Mononuclear cell (primary cell): Measurements from ENCODE around the gene CIDEC. TPM values are rescaled to one million over a fixed set of nuclear protein-coding genes. Genes with fewer than 3 reads are reported as not detected.
"Not testable (repeated sequence)": the region's sequence is repeated elsewhere in the genome, so short reads cannot be mapped to it uniquely, and the experiment has no call there.

ENCODE experiments used
- H3K27me3 ChIP-seq: 2 replicates; pipeline ENCODE4 v1.6.0; 2011; ENCODE audit warnings: low read length, control low read depth; ENCODE audit not compliant: insufficient read depth
- H3K4me1 ChIP-seq: 2 replicates; pipeline ENCODE4 v1.5.1; 2011; ENCODE audit warnings: mild to moderate bottlenecking, low read length, control low read depth; ENCODE audit not compliant: insufficient read depth
- H3K4me3 ChIP-seq: 2 replicates; pipeline ENCODE4 v1.5.1; 2011; ENCODE audit warnings: mild to moderate bottlenecking, low read length, moderate library complexity
- H3K9me3 ChIP-seq: 2 replicates; pipeline ENCODE4 v1.5.1; 2011; ENCODE audit warnings: low read depth, mild to moderate bottlenecking, control low read depth, low read length
- total RNA-seq: library from RNA; depleted of rRNA; stranded (reverse); fragments of >200 nt; gene quantifications from one replicate; pipeline ENCODE4 v1.2.3, GENCODE V29; 2012

CIDEC gene
- total RNA-seq, 1 donor: not detected

DNA sequence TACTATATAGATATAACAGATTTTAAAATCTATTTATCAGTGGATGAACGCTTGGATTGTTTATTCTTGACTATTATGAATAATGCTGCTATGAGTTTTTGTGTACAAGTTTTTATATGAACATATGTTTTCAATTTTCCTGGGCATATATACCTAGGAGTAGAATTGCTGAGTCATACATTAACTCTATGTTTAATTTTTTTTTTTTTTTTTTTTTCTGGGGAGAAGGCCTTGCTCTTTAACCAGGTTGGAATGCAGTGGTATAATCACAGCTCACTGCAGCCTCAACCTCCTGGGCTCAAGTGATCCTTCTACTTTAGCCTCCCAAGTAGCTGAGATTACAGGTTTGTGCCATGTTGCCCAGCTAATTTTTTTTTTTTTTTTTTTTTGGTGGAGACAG lies 9.1 kb downstream of the CIDEC start:
- Histone ChIP-seq H3K4me3 (no peak overlapping the region), H3K9me3 (no peaks in the 10 kb centered on the region), H3K27me3 (no peaks in the 10 kb centered on the region), H3K4me1 (no peaks in the 10 kb centered on the region)

DNA sequence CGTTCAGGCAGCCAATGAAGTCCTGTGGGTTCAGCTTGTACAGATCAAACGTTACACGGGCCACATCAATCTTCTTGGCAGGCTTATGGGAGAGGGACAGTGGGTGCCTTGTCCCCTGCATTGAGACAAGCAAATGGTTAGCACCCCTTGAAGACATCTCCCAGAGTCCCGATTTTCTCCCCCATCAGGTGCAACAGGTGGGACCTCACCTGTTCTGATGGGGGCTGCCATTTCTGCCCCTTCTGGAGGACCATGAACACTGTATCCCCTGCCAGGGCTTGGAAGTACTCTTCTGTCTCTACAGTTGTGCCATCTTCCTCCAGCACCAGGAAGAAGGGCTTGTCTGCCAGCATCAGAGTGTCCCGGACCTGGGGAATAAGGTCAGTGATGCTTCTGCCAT lies 10.1 kb downstream of the CIDEC start:
- no peak overlapping the region for H3K4me3 ChIP-seq
- no peaks in the 10 kb centered on the region for H3K9me3 ChIP-seq
- H3K4me1 ChIP-seq: peaks cover 2% of the 10 kb centered on the region
- H3K27me3 ChIP-seq: no peaks in the 10 kb centered on the region

DNA sequence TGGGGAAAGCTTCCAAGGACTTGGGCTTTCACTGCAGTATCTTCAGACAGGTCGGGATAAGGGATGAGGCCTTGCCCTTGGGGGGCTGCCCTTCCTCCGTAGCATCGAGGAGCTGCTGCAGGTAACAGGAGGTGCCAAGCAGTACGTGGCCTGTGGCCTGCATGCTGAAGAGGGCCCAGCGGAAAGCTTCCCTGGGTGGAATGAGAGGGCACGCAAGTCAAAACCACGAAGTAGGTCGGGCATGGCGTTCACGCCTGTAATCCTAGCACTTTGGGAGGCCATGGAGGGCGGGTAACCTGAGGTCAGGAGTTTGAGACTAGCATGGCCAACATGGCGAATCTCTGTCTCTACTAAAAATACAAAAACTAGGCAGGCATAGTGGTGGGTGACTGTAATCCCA lies 12.9 kb downstream of the CIDEC start:
- Histone ChIP-seq H3K4me1 (peaks cover 26% of the 10 kb centered on the region), H3K9me3 (no peaks in the 10 kb centered on the region), H3K27me3 (no peaks in the 10 kb centered on the region), H3K4me3 (no peak overlapping the region)

DNA sequence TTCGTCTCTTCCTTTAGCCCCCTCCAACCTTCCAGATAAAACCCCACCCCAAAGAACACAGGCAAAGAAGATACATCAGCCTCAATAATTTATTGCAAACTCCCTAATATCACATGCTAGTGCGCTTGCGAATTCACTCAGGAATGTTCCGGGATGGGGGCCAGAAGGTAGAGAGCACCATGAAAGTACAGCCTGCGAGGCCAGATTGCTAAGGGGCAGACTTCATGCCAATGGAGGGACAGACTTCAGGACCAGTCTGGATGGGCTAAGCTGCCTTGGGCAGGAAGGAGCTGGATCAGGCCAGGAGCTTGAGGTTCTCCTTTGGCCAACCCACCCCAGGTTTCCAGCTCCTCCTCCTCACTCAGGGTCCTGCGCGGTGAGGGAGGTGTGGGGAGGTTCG lies 13.4 kb downstream of the CIDEC start:
- H3K4me3 ChIP-seq: no peak overlapping the region
- no peaks in the 10 kb centered on the region for H3K27me3 ChIP-seq
- no peaks in the 10 kb centered on the region for H3K9me3 ChIP-seq
- H3K4me1 ChIP-seq: peaks cover 26% of the 10 kb centered on the region

DNA sequence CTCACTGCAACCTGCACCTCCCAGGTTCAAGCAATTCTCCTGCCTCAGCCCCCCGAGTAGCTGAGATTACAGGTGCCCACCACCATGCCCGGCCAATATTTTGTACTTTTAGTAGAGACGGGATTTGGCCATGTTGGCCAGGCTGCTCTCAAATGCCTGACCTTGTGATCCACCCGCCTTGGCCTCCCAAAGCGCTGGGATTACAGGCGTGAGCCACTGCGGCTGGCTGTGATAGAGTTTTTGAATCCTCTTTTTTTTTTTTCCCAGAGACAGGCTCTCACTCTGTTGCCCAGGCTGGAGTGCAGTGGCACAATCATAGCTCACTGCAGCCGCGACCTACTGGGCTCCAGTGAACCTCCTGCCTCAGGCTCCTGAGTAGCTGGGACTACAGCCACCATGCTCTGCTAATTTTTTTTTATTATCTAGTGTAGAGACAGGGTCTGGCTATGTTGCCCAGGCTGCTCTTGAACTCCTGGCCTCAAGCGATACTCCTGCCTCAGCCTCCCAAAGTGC lies 14.9 kb downstream of the CIDEC start:
- not testable (repeated sequence) for H3K9me3 ChIP-seq, H3K27me3 ChIP-seq, H3K4me3 ChIP-seq
- H3K4me1 ChIP-seq: peaks cover 26% of the 10 kb centered on the region

DNA sequence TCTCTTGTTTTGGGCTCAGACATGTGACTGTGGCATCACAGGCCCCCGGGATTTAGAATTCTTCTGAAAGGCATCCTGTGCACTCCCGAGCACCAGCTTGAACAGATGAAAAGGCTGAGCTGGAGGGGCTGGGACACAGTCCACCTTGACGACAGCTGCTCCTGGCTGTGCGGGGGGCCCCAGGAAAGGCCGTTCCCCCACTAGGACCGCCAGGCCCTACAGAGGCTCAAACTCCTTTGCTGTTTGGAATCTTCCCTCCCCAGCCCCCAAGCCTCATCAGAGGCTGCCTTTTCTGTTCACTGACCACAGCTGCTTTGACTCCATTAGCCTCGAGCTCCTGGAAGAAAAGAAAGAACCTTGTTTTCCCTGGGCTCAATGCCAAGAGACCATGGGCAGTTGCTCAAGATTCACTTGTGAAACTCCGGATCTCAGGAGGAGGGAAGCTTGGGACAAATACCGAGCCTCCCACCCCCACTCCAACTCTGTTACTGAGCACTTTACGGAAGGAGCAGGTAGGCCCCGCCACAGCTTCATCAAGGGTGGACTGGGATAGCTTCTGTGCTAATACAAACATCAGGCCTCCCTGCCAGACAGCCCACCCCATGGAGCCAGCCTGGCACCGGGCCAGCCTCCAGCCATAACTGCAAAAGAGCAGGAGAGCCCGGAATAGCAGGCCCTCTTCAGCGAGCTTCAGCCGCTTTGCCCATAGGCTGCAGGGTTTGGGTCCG lies 15.7 kb downstream of the CIDEC start:
- Histone ChIP-seq H3K4me1 (peaks cover 26% of the 10 kb centered on the region), H3K9me3 (no peaks in the 10 kb centered on the region), H3K4me3 (no peak overlapping the region), H3K27me3 (no peaks in the 10 kb centered on the region)

DNA sequence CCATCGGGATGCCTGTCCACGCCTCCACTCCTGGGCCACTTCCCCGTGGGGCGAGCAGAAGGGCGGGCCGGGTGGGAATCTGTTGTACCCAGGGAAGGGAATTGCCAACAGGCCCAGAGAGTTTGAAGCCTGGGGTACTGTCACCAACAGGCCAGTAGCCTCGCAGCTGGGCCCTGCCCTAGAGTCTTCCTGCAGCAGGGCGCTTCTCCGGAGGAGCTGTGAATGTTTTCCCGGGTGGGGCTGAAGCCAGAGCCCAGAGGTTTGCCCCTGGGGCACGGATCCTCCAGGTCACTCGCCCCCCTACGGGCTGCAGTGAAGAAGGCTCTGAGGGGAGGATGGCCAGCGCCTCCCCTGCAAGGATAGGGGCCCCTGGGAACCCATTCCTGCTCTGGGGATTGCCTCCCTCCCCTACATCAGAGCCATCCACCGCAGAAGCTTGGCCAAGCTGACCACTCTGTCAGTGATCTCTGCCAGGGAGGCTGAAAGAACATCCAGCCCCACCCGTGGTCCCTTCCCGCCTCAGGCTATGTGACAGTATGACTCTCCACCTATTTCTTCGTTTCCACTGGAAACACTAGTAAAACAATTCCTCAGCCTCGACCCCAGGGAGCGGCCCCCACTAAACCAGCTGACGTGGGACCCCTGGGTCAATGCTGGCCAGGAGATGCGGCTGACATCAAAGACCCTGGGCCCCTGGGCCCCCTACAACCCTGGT lies 16.8 kb downstream of the CIDEC start:
- H3K9me3 ChIP-seq: no peaks in the 10 kb centered on the region
- H3K4me1 ChIP-seq: peaks cover 26% of the 10 kb centered on the region
- no peaks in the 10 kb centered on the region for H3K27me3 ChIP-seq
- no peak overlapping the region for H3K4me3 ChIP-seq

DNA sequence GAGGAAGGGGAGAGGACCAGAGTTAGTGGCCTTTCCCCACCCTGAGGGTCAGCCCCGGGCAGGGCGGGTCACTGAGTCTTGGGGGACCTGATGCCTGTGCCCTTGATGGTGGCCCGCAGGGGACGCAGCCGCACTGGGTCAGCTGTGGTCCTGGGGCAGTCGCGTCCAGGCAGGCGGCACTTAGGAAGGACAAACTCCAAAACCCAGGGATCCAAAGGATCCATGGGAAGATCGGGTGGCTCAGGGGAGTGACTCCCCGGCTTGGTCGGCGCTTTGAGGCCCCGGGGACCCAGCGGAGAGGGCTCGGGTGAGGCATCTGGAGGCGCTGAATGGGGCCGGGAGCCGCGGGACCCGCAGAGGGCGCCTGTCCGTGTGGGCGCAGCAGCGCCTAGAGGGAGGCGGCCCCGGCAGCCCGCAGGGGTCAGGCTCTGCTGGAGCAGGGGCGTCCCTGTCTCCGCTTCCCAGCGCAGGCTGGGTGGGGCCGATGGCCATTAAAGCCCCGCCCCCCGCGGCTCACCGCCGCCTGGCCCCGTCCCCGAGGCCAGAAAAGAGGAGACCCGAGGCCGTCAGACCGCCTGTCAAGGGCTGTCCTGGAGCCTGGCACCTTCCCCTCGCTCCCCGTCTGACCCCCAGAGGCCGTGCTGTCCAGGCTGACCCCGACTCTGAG lies 17.5 kb downstream of the CIDEC start:
- Histone ChIP-seq H3K9me3 (no peaks in the 10 kb centered on the region), H3K4me3 (peak overlapping the region; percentile 20), H3K27me3 (no peaks in the 10 kb centered on the region), H3K4me1 (peaks cover 26% of the 10 kb centered on the region)

DNA sequence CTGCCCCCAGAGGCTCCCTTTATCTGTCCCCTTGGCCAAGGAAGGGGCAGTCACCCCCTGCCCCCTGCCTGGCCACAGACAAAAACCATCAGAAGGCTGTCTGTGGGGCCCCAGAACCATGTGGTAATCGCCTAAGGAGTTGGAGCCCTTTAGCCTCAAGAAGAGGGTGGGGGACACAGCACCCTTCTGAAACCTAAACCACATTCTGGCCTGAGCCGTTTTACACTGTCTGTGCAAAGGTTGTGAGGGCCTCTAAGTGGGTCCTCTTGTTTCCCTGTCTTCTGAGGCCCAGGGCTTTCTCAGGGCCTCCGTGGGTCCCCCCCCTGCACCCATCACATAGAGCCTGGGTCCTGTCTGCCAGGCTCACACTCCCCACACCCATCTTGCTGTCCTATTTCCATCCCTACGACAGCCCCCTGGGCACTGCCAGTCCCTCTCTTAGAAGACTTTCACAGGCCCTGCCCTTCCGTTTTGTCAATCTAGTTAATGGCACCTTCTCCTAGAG lies 18.4 kb downstream of the CIDEC start:
- H3K4me3 ChIP-seq: no peak overlapping the region
- H3K27me3 ChIP-seq: no peaks in the 10 kb centered on the region
- no peaks in the 10 kb centered on the region for H3K9me3 ChIP-seq
- H3K4me1 ChIP-seq: peaks cover 26% of the 10 kb centered on the region

DNA sequence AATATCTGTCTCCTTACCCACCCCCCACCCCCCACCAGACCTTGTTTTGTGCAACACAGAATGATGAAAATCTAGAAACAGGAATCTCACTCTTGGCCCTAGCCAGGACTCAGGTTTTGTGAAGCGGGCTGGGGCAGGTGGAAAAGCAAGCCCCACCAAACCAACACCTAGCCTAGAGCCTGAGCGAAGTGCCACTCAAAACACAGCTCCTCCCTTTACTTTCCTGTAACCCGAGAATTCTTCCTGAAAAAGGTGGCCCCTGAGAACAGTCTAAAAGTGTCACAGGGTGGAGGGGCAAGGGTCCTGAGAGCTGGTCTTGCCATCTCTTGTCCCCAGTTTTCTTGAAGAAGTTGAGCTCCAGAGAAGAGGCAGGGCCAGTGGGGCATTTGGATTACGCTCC lies 18.9 kb downstream of the CIDEC start:
- no peak overlapping the region for H3K4me3 ChIP-seq
- H3K4me1 ChIP-seq: peaks cover 26% of the 10 kb centered on the region
- no peaks in the 10 kb centered on the region for H3K27me3 ChIP-seq
- H3K9me3 ChIP-seq: no peaks in the 10 kb centered on the region

DNA sequence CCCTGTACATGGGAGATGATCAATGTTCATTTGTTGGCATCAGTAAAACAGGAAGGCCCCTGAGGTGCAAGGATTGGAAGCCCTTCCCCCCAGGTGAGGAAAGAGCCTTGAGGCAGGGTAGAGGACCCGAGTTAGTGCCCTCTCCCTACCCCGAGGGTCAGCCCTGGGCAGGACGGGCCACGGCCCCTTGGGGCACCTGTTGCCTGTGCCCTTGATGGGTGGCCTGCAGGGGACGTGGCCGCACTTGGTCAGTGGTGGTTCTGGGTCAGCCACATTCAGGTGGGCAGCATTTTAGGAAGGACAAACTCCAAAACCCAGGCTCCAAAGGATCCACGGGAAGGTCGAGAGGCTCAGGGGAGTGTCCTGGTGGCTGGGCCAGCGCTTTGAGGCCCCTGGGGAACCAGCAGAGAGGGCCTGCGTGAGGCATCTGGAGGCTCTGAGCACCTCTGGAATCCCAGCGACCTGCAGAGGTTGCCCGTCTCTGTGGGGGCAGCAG lies 20.5 kb downstream of the CIDEC start:
- Histone ChIP-seq H3K9me3 (no peaks in the 10 kb centered on the region), H3K27me3 (no peaks in the 10 kb centered on the region), H3K4me3 (no peak overlapping the region), H3K4me1 (peaks cover 20% of the 10 kb centered on the region)

DNA sequence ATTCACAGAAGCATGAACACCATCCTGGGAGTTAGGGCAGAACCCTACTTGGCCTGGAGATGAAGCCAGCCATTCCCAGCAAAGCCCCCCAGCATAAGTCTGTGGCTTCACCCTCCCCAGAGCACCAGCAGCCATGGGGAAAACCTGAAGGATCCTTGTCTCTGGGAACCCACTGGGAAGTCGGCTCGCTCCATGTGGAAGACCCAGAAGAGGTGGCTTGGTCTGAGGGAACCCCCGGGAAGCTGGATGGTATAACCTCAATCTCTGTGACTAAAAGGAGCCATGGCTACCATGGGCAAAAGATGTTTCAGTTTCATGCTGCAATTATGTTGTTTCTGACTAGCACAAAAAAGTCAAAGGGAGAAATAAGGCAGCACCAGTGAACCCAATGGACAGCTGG lies 24.5 kb downstream of the CIDEC start:
- Histone ChIP-seq H3K9me3 (no peaks in the 10 kb centered on the region), H3K4me3 (no peak overlapping the region), H3K27me3 (no peaks in the 10 kb centered on the region), H3K4me1 (no peaks in the 10 kb centered on the region)

DNA sequence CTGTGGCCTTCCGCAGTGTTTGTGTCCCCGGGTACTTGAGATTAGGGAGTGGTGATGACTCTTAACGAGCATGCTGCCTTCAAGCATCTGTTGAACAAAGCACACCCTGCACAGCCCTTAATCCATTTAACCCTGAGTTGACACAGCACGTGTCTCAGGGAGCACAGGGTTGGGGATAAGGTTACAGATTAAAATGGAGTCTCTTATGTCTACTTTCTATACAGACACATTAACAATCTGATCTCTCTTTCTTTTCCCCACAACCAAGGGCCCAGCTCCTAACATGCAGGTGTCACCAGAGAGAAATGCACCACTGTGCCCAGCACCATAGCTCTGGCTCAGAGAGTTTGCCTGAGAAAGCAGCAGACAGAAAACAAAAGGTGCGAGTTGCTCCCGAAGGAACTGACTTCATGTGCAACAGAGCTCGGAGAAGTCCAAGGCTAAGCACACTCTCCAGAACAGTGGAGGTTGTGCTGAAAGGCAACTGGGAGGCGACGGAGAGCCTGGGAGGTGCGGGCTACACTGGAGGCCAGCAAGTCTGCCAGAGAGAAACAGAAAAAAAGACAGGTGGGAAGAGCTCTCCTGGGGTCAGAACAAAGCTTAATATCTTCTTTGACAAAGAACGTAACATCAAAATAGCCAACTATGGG lies 25.6 kb downstream of the CIDEC start:
- not testable (repeated sequence) for H3K9me3 ChIP-seq, H3K4me3 ChIP-seq, H3K27me3 ChIP-seq, H3K4me1 ChIP-seq

DNA sequence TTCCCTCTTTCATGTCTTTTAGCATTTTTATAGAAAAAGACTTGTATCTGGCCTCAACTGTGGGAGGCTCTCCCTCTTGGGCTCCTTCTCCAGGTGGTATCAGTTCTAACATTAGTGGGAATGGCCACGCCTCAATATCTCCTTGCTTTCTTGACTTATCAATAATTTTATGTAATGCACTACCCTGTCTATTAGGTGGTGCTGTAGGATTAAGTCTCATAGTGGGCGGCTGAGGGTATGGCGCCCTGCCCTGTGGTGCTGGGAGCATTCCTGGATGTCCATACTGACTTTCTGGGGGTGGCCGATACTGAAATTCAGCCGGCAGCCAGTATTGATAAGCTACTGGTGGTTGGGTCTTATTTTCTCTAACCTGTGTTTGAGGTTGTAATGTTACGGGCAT lies 27.5 kb downstream of the CIDEC start:
- Histone ChIP-seq H3K27me3 (no peaks in the 10 kb centered on the region), H3K4me1 (no peaks in the 10 kb centered on the region), H3K9me3 (no peaks in the 10 kb centered on the region), H3K4me3 (no peak overlapping the region)

DNA sequence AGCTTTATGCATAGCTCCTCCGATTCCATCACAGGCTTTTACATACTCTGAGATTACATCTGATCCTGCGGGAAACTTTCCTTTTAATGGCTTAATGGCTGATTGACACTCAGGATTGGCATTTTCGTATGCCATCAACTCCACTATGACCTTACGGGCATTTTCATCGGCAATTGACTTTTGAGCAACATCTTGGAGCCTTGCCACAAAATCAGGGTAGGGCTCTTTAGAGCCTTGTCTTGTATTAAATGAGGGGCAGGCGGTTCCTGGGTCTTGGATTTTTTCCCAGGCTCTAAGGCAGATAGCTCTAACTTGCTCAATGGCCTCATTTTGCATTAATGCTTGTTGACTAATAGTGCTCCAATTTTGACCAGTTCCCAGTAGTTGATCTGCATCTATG lies 28.1 kb downstream of the CIDEC start:
- not testable (repeated sequence) for H3K9me3 ChIP-seq, H3K27me3 ChIP-seq, H3K4me1 ChIP-seq, H3K4me3 ChIP-seq
